Head of caudate nucleus (tissue), 42 donors: ENCODE measurements around the gene UQCC2.
A peak's percentile ranks its signal among the peaks of the same experiment; 100 is the strongest.

Experiments
- DNase-seq, 42 donors: peaks; one replicate each; pipeline versions ENCODE4 v3.0.0 to v3.0.0-alpha.2; 2020 to 2021; ENCODE audit warnings: mixed read lengths in 7 of 42
- intact Hi-C: fragments of 100-400 bp; cut with DNase I; formaldehyde crosslinking; loops from one replicate; pipeline ENCODE4 v1.15.0; 2022

UQCC2 gene

DNA sequence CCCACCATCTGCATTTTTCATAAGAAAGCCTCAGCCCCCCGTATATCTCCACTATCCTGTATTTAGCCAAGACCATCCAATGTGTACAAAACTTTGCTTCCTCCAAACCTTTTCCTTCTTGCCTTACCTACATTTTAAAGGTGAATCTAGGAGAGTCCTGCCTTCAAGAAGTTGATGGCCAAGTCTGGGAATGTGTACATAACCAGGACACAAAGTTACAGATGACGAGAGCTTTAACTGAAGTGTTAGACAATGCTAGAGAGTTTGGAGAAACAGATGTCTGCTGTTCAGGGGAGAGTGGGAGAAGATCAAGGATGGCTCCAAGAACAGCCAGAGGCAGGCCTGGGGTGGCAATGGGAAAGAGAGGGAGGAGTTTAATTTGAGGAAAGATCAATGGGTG is 2.3 kb upstream of the UQCC2 start:
- intact Hi-C loops, result loop anchor here (10.0 kb wide), 1 partner anchor 51 kb away; no protein-coding TSS in a partner anchor
- no peak for DNase-seq

DNA sequence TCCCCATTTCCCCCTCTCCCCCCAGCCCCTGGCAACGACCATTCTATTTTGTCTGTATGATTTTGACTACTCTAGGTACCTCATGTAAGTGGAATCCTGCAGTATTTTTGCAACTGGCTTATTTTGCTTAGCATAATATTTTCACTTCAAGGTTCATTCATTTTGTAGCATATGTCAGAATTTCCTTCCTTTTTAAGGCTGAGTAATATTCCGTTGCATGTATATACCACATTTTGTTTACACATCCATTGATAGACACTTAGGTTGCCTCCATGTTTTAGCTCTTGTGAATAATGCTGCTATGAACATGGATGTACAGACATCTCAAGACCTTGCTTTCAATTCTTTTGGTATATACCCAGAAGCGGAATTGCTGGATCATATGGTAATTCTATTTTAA is 1.4 kb upstream of the UQCC2 start:
- intact Hi-C loops, result loop anchor here (10.0 kb wide), 1 partner anchor 52 kb away; no protein-coding TSS in a partner anchor
- no peak for DNase-seq

DNA sequence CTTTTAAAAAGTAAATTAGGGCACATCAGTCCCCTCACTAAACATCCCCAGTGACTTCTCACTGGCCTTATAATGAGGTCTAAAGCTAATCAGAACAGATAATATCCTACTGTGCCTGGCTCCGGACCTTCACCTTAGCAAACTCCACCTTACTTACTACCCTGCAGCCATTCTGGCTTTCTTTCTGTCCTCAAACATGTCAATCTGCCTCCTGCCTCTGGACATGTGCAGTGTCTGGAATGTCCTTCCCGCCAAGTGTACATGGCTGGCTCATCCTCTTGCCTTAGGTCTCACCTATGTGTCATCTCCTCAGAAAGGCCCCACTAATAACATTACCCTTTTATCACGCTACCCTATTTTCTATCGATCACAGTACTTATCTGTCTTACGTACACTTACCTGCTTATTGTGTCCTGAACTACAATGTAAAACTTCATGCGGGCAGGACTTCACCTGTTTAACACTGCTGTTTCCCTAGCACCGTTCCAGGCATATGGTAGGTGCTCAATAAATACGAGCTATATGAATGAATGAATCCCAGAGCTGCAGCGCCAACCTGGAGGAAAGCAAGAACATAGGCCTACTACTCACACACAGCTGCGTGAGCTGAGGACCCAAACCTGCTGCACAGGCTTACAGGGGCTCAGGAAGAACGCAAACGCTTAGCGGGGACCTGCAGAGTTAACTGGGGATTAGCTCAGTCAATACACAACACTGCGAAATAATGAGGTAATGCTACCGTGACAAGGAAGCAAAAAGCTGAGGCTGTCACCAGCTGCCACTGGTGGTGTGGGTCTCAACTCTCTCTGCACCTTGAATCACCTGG is 991 bp downstream of the UQCC2 start:
- intact Hi-C loops, result loop anchor here (10.0 kb wide), 1 partner anchor 54 kb away; no protein-coding TSS in a partner anchor
- DNase-seq, result no peak

DNA sequence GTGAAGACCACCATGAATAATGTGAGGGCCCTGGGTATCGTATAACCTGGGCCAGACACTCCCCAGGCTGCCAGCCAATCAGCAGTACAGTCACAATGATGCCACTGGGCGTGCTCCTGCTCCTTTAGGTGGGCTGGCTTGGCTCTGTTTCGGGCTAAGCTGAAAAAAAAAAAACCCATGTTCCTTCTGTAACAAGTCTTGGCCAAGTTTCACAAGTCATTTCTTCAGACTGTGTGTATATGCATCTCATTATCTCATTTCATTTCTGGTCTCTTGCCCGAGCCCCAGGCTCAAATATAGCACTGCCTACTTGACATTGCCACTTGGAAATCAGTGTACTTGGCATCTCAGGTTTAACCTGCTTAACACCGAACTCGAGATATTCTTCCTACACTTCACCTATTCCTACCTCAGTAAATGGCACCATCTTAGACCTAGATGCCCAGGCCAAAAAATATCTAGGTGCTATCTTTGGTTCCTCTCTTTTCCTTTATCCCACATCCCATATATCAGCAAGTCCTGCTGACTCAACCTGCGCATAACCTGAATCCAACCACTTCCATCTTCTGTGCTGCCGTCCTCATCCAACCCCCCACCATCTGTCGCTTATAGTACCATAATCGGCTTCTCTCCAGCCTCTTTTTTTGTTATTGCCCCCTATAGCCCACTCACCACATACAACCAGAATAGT is 1.8 kb downstream of the UQCC2 start:
- DNase-seq, result peak in 1 of 42 donors; percentile 40
- intact Hi-C loops, result loop anchor here (10.0 kb wide), 1 partner anchor 55 kb away; no protein-coding TSS in a partner anchor

DNA sequence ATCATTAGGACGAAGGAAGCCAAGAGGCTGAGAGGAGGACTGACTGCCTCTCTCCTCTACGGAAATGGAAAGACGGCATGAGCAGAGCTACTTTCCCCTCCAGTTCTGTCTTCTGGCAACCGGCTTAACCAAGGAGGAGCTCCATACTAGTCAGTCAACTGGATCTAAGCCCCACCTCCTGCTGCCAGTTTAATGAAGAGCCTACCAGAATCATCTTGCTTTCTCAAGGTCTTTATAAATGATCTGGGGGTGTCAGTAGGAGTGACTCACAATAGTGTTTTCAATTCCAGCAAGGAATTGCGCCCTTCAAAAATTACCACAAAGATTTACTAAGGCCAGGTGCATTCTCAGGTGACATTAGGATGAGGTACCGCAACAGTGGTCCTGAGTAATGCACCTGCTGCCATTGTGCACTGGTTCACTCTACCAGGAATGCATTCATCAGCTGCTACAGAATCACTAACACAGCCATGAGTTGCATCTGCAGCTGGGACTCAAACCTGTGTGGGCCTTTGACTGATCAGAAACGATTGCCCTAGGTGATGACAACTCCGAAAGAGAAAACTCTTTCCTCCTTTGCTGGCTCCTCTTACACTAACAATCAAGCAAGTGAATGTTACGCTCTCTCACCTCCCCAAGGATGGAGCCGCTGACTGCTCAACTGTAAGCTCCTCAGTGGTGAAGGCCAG is 2.8 kb downstream of the UQCC2 start:
- intact Hi-C loops, result no loop called here
- DNase-seq, result peak in 20 of 42 donors; percentile 14 to 86 (median 60)

DNA sequence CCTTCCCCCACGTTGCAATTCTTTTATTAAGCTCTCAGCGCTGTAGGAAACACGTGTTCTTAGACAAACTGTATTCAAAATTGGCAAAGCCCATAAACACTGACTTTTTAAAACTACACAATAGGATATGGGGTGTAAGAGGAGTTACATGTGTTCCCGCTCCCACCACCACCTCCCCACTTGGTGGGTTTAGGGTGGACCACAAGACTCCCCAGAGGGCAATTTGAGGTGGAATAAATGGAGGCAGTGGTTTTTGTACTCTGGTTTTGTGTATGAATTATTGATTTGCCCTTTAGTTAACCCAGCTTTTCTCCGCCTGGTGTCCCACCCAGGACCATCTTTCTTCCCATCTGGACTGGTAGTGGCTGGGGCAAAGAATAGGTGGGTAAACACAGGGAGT is 3.7 kb downstream of the UQCC2 start:
- intact Hi-C loops, result no loop called here
- no peak for DNase-seq

DNA sequence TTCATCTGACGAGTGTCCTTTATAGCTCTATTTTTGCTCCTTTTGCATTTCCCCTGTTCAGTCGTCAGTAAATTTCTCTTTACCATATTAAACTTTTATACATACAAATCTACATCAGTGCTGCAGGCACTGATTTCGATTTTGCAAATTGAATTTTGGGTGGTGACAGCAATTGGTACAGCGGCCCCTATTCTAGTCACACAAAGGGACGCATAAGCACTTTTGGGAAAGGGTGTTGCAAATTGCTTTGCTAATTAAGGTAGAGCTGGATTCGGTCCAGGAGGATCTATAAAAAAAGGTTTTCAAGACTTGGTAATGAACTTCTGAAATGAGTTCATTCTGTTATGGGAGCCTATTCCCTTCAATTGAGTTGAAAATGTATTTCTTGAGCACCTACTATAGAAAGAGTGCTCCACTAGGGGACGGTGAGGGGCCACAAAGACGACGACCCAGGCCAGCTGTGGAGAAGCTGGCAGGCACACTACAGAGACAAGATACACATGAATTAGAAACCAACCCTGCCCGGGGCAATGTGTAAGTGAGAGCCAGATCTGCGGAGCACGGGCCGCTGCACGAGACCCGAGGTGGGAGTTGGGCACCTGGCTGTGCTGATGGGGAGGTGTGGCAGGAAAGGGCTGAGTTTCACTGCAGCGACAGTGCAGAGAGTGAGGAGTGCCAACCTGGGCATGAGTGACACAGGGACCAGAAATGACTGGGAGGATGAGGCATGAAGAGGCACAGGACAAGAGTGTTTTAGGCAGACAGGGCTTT is 5.4 kb downstream of the UQCC2 start:
- intact Hi-C loops, result no loop called here
- DNase-seq, result no peak

DNA sequence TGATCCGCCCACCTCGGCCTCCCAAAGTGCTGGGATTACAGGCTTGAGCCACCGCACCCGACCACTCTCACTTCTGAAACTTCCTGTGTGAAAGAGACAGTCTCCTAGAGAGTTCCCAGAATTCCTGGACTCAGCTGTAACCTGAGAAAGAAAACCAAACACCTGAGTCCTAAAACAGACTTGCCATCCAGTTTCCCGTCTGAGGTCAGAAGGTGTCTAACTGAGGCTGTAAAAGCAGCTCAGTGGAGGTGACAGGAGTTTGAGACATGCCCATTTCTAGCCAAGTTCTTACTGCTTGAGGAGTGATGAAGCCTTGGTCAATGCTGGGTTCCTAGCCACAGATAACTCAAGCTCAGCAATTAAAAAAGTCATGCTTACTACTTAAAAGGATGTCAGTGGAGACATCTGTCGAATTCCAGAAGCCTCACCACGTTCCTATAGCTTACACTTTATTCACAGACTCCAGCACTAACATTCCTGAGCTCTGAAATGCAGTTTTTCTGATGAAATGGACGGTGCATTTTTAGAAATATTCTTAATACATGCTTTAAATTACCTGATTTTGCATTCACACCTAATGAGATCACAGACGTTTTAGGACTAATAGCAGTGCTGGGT is 6.1 kb downstream of the UQCC2 start:
- intact Hi-C loops, result no loop called here
- no peak for DNase-seq

DNA sequence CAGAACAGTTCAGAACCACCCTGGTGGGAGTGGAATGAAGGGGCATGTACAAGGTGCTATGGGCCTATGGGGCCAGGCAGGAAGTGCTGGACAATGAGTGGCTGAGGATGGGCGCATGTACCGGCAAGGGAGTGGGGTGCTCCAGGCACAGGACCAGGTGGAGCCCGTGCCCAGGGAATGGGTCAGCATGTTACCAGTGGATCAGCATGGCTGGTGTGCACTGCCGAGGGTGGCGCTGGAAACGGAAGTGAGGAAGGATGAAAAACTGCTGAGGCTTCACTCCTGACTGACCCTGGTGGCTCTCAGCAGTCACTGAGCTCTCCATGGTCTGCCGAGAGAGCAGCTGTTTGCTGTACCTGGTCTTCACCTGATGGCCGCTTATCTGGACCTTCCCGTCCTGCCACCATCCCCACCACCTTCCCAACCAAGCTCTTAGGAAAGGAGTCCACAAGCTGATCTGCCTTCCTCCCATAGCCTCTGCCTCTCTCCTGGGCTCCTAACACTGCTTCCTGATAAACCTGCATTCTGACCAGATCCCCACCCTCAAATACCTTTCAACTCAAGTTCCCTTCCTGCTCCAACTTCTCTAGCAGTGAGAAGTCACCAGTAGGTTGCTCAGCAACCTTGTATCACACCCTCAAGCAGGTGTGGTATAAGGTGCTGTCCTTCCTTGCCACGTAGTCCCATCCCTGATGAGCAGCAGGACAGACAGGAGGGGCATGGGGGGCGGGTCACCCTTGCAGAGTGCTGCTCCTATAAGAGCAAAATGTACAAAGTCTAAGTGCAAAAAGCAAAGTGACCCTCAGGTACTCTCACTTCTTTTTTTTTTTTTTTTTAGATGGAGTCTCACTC is 7.1 kb downstream of the UQCC2 start:
- DNase-seq, result no peak
- intact Hi-C loops, result loop anchor here (5.0 kb wide), 1 partner anchor 117 kb away; no protein-coding TSS in a partner anchor

DNA sequence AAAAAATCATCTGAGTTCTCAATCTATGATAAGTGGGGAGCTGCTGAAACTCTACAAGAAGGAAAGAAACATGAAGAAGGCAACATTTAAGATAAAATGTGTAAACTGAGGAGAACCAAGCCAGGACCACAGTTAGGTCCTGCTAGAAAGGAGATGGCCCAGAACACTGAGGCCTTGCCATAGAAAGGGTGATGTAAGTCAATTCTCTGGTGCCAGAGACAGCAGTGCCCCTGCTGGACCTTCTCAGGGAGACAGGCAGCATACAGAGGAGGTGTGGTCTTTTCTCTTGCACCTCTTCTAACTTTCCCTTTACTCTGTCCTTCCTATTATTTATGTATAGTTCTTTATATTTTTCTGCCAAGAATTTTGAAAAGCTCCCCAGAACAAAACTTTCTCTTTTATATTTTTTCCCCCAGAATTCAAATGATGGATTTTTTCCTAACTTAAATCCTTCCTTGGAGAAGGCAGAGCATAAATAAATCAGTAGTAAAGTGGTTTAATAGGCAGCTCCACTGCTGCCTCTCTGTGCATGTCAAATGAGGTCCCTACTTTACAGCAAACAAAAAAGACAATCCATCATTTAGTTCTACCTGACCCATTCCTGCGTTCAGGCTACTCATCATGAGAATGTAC is 9.0 kb downstream of the UQCC2 start:
- DNase-seq, result peak in 11 of 42 donors; percentile 20 to 71 (median 47)
- intact Hi-C loops, result loop anchor here (5.0 kb wide), 1 partner anchor 115 kb away; no protein-coding TSS in a partner anchor

DNA sequence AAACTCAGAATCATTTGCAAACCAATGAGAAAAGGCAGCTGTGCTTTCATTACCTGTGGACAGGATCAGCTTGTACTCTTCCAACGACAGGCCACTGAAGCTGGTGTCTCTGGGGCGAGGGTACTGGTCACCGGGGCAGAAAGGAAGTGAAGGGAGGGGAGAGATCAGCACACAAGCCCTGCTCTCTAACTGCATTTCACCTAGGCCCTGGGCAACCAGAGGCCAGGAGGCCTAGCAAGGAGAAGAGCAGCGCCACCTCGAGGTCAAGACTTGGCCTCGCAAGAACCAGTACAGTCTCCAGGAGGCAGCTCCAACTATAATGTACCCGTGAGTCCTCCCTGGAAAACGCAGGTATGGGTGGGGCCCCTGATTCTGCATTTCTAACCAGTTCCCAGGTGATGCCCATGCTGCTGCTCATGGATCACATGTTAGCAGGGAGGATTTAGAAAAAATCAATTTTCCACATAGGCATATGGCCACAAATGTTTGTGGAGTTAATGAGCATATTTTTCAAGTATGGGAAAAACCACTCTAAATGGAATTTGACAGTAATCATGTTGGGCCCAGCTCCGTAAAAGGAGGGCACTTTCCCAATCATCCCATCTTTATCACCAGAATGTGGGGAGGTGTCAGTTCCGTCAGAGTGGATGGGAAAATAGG is 11.0 kb downstream of the UQCC2 start:
- DNase-seq, result peak in 41 of 42 donors; percentile 28 to 84 (median 65)
- intact Hi-C loops, result loop anchor here (5.0 kb wide), 1 partner anchor 113 kb away; no protein-coding TSS in a partner anchor

DNA sequence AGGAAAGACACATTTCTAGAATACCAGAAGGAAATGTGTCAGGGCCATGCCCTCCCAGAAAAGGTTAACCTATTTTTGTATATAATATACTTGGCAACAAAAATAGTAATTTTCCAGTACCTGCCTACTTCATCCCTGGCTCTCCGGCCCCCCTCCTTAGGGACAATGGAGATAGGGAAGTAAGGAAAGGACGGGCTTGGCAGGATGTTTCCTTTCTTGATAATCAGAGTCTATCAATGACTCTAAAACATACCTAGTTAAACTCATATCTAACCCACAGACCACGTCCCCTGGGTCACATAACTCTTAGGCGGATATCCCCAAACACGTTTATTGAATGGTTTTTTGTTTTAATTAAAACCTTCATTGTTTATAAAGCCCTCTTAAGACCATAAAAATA is 11.8 kb downstream of the UQCC2 start:
- intact Hi-C loops, result loop anchor here (5.0 kb wide), 1 partner anchor 112 kb away; no protein-coding TSS in a partner anchor
- no peak for DNase-seq

DNA sequence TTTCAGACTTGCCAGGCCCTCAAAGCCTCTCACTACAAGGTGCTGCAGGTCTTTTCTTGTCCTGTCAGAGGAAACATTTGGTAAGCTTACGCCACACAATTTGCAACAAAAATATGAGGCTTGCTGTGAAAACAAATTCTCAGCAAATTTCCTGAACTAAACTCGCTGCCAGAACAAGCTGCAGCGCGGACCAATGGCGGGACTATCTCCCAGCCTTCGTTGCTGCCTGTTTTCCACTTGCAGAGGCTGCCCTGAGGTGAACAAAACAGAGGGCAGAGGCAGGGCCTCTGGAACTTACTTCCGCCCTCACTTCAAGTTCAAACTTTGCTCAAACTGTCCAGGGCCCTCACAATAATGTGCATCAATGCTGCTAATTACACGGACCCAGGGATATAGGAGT is 12.4 kb downstream of the UQCC2 start:
- intact Hi-C loops, result no loop called here
- DNase-seq, result no peak

DNA sequence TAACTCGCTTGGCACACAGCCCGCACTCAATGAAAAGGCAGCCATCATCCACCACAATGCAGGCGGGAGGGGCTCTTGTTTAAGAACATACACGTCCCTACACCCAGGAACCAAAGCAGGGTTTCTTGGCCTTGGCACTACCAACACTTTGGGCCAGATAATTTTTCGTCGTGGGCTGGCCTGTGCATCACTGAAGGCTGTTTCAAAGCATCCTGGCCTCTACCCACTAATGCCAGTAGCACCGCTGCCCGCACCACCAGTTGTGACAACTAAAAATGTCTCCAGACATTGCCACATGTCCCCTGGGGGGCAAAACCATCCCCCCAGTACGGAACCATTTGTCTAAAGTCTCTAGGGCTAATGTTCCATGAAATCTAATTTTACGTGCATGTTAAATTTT is 13.0 kb downstream of the UQCC2 start:
- no peak for DNase-seq
- intact Hi-C loops, result no loop called here

DNA sequence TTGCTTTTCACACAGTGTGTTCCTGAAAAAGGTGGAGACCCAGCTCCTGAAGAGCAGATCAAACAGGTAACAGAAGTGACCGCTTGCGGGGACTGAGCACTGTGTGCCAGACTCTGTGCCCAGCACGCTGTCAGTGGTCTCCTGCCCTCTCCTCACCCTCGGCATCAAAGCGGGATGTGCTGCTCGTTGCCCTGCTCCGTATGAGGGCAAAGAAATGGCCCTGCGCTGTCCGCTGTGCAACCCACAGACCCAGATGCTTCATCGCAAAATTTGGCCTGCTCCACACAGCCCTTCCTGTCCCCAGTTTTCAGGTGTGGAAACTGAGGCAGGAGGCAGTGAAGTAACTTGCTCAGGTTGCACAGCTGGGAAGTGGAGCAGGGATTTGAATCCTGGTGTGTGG is 13.7 kb downstream of the UQCC2 start:
- intact Hi-C loops, result no loop called here
- no peak for DNase-seq
